ENCODE measurements around the gene TADA2A.

Gene TADA2A

DNA sequence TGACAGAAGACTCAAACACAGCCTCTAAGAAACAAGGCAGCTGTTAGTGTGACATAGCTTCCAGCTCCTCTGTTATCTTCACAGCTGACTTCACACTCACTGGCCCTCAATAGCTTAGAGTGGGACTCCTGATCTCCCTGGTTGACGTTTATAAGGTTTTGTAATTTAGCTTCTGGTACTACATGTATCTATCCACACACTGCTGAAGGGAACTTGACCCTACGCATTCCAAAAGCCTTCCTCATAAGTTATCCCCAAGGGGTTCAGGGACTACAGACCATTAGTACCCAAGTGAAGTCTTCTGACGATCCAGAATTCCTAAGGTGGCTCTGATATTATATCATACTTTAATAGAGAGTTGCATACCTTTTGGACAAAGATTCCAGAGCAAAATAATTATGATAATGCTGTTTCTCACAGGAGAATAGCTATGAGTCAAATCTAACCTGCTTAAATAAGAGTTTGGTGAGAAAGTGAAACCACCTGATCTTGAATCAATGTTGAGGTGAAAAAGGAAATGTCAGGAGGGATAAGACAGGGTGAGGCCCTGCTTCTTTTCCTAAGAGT, 14.6 kb upstream of the TADA2A start (continued):
- TF ChIP-seq, protein P1, sequence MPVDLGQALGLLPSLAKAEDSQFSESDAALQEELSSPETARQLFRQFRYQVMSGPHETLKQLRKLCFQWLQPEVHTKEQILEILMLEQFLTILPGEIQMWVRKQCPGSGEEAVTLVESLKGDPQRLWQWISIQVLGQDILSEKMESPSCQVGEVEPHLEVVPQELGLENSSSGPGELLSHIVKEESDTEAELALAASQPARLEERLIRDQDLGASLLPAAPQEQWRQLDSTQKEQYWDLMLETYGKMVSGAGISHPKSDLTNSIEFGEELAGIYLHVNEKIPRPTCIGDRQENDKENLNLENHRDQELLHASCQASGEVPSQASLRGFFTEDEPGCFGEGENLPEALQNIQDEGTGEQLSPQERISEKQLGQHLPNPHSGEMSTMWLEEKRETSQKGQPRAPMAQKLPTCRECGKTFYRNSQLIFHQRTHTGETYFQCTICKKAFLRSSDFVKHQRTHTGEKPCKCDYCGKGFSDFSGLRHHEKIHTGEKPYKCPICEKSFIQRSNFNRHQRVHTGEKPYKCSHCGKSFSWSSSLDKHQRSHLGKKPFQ (tag by site-specific recombination; IDR thresholded peaks at IDR 0.05), result peak; percentile 79
- TF ChIP-seq MZF1 (tag by site-specific recombination; IDR thresholded peaks at IDR 0.05; ENCODE audit: borderline replicate concordance) (no peak), ZIC2 (tag by site-specific recombination; IDR thresholded peaks at IDR 0.05) (no peak), BCL11A (tag by site-specific recombination; IDR thresholded peaks at IDR 0.05; ENCODE audit: low read depth) (0 out of 2 replicates have a peak, but pooled peaks have one; percentile 16), OSR2 (tag by site-specific recombination; IDR thresholded peaks at IDR 0.05) (peak; percentile 92)
- TF ChIP-seq, protein P2, sequence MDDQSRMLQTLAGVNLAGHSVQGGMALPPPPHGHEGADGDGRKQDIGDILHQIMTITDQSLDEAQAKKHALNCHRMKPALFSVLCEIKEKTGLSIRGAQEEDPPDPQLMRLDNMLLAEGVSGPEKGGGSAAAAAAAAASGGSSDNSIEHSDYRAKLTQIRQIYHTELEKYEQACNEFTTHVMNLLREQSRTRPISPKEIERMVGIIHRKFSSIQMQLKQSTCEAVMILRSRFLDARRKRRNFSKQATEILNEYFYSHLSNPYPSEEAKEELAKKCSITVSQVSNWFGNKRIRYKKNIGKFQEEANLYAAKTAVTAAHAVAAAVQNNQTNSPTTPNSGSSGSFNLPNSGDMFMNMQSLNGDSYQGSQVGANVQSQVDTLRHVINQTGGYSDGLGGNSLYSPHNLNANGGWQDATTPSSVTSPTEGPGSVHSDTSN (CRISPR knock-in tag; IDR thresholded peaks at IDR 0.05), result no peak
- TF ChIP-seq, protein P3, sequence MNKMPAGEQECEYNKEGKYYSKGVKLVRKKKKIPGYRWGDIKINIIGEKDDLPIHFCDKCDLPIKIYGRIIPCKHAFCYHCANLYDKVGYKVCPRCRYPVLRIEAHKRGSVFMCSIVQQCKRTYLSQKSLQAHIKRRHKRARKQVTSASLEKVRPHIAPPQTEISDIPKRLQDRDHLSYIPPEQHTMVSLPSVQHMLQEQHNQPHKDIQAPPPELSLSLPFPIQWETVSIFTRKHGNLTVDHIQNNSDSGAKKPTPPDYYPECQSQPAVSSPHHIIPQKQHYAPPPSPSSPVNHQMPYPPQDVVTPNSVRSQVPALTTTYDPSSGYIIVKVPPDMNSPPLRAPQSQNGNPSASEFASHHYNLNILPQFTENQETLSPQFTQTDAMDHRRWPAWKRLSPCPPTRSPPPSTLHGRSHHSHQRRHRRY (tag by site-specific recombination; IDR thresholded peaks at IDR 0.05), result no peak

DNA sequence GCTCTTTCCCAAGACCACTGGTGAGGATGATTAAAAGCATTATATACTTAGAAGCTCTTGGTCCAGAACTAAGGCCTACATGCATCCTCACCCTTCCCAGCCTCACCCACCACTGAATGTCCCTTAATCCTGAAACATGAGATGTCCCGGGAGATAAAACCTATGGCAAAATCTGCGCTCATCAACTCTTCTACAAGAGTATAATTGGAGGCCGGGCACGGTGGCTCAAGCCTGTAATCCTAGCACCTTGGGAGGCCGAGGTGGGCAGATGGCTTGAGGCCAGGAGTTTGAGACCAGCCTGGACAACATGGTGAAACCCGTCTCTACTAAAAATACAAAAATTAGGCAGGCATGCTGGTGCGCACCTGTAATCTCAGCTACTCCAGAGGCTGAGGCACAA, 13.3 kb upstream of the TADA2A start:
- no peak for TF ChIP-seq ZNF510 (tag by site-specific recombination; IDR thresholded peaks at IDR 0.05; ENCODE audit: insufficient replicate concordance)
- TF ChIP-seq ZNF133 (tag by site-specific recombination; IDR thresholded peaks at IDR 0.05), result peak; percentile 93
- ChIA-PET POLR2A (no interaction called here), CTCF (interaction anchor here (0.6 to 10.9 kb wide), 3 partner anchors 18 to 275 kb away, joined by 3 to 141 read pairs (median 3); partner anchors contain the start of gene C17orf78)
- H3K4me3 ChIP-seq (ENCODE audit: low read depth, low read length), result no peak overlapping the region
- H3K36me3 ChIP-seq (ENCODE audit: control insufficient read depth in 2 of 2, insufficient read depth in 1 of 2, low read length in 2 of 2), result no peaks in the 10 kb centered on the region
- no peaks in the 10 kb centered on the region for H3K9me3 ChIP-seq (ENCODE audit: control insufficient read depth, insufficient read depth, low read depth, low read length)
- H3K27ac ChIP-seq (ENCODE audit: extremely low read depth, low read depth, low read length), result no peak overlapping the region
- peaks cover 13% of the 10 kb centered on the region for H3K4me1 ChIP-seq (ENCODE audit: control insufficient read depth, insufficient read depth, low read length)

DNA sequence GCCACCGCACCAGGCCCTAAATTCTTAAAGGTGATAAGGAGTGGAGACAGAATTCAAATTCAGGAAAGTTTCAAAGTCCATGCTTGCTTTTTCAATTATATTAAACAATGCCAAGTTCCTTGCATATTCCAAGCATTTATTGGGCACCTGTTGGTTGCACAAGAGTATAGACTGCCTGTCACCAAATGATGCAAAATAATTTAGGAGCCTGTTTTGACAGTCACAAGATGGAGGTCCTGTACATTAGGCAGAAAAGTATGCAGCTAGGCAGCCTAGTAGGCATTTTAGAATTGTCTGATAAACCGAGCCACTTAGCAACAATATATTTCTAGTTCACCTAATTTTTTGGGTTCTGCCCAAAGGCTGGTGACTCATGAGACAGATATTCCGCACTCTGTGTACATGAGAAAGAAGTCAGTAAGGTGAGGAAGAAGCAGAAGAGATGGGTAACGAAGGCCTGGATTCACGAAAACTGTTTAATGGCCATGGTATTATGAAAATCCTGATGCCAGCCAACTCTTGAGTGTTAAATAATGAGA, 7.4 kb upstream of the TADA2A start:
- ChIA-PET CTCF (interaction anchor here (1.1 to 2.4 kb wide), 3 partner anchors 25 to 38 kb away, joined by 3 to 83 read pairs (median 12); partner anchors contain the start of gene C17orf78), POLR2A (no interaction called here)
- H3K27ac ChIP-seq (ENCODE audit: extremely low read depth, low read depth, low read length), result no peak overlapping the region
- H3K9me3 ChIP-seq (ENCODE audit: control insufficient read depth, insufficient read depth, low read depth, low read length), result no peaks in the 10 kb centered on the region
- H3K4me3 ChIP-seq (ENCODE audit: low read depth, low read length), result no peak overlapping the region
- peaks cover 0 to 3% of the 10 kb centered on the region in 2 experiments; a peak in 2 of 3 replicates for H3K36me3 ChIP-seq (ENCODE audit: control insufficient read depth in 2 of 2, insufficient read depth in 1 of 2, low read length in 2 of 2)
- H3K4me1 ChIP-seq (ENCODE audit: control insufficient read depth, insufficient read depth, low read length), result no peaks in the 10 kb centered on the region
- TF ChIP-seq, protein P4, sequence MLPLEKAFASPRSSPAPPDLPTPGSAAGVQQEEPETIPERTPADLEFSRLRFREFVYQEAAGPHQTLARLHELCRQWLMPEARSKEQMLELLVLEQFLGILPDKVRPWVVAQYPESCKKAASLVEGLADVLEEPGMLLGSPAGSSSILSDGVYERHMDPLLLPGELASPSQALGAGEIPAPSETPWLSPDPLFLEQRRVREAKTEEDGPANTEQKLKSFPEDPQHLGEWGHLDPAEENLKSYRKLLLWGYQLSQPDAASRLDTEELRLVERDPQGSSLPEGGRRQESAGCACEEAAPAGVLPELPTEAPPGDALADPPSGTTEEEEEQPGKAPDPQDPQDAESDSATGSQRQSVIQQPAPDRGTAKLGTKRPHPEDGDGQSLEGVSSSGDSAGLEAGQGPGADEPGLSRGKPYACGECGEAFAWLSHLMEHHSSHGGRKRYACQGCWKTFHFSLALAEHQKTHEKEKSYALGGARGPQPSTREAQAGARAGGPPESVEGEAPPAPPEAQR (tag by site-specific recombination; IDR thresholded peaks at IDR 0.05), result no peak
- TF ChIP-seq ZNF248 (tag by site-specific recombination; IDR thresholded peaks at IDR 0.05) (no peak), ZBTB17 (tag by site-specific recombination; IDR thresholded peaks at IDR 0.05) (peak; percentile 22; the same call in 1 of the 2 replicates), ZNF423 (tag by site-specific recombination; IDR thresholded peaks at IDR 0.05) (no peak), ZNF473 (tag by site-specific recombination; IDR thresholded peaks at IDR 0.05) (no peak), ZBTB21 (tag by site-specific recombination; IDR thresholded peaks at IDR 0.05) (no peak), ZNF629 (tag by site-specific recombination; IDR thresholded peaks at IDR 0.05) (no peak), IKZF3 (tag by site-specific recombination; IDR thresholded peaks at IDR 0.05) (no peak), ZNF10 (tag by site-specific recombination; IDR thresholded peaks at IDR 0.05) (peak; percentile 43; the same call in 1 of the 2 replicates), SCRT2 (tag by site-specific recombination; IDR thresholded peaks at IDR 0.05) (peak; percentile 75), ZNF184 (tag by site-specific recombination; IDR thresholded peaks at IDR 0.05) (no peak)
- TF ChIP-seq, protein P5, sequence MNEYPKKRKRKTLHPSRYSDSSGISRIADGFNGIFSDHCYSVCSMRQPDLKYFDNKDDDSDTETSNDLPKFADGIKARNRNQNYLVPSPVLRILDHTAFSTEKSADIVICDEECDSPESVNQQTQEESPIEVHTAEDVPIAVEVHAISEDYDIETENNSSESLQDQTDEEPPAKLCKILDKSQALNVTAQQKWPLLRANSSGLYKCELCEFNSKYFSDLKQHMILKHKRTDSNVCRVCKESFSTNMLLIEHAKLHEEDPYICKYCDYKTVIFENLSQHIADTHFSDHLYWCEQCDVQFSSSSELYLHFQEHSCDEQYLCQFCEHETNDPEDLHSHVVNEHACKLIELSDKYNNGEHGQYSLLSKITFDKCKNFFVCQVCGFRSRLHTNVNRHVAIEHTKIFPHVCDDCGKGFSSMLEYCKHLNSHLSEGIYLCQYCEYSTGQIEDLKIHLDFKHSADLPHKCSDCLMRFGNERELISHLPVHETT (tag by site-specific recombination; IDR thresholded peaks at IDR 0.05), result no peak

Data from HEK293 (cell line).